Panc1 (cell line): ENCODE data around the gene MANF. TPM values are rescaled to one million over a fixed set of nuclear protein-coding genes. Genes with fewer than 3 reads are reported as not detected.

Experiments
- ATAC-seq: fragments of 200-7000 bp; cut with Tn5 transposase; 2 replicates; pipeline ENCODE4 v1.9.1; 2020; ENCODE audit warnings: mild to moderate bottlenecking, moderate library complexity
- BruUV-seq: library from RNA; stranded (reverse); fragments of 400-500 nt; replicated peaks from 2 replicates; lab custom pipeline; 2021; lab: Mats Ljungman, UMichigan
- CTCF ChIA-PET: fragments of 300-600 bp; sonication (Branson Sonifier 250); formaldehyde crosslinking; loops from one replicate; lab custom pipeline; 2022; ENCODE audit warnings: antibody characterized with exemption; lab: Charles Lee
- POLR2A ChIA-PET: fragments of 300-600 bp; sonication (Branson Sonifier 250); formaldehyde crosslinking; loops from one replicate; lab custom pipeline; 2022; ENCODE audit warnings: antibody characterized with exemption; lab: Charles Lee
- DNase-seq: peaks from one replicate; pipeline ENCODE4 v3.0.0-alpha.2; 2010; ENCODE audit warnings: low read depth, low spot score
- H3K27ac ChIP-seq: 2 replicates; pipeline ENCODE4 v1.5.1; 2011; ENCODE audit warnings: mild to moderate bottlenecking, low read length, inconsistent platforms
- H3K27me3 ChIP-seq: fragments of 200-500 bp; sonication (Bioruptor generic); 2 replicates; pipeline ENCODE4 v1.6.0; 2014; ENCODE audit warnings: low read length, inconsistent platforms; ENCODE audit not compliant: control insufficient read depth, insufficient read depth
- H3K36me3 ChIP-seq: fragments of 200-500 bp; sonication (Bioruptor generic); 2 replicates; pipeline ENCODE4 v1.5.1; 2014; ENCODE audit warnings: inconsistent platforms, mild to moderate bottlenecking, low read length, moderate library complexity; ENCODE audit not compliant: control insufficient read depth, insufficient read depth
- H3K4me1 ChIP-seq: 2 replicates; pipeline ENCODE4 v1.5.1; 2011; ENCODE audit warnings: inconsistent platforms, mild to moderate bottlenecking, low read length, moderate library complexity; ENCODE audit not compliant: control insufficient read depth, insufficient read depth
- H3K4me3 ChIP-seq, 2 experiments: 2 replicates each; pipeline ENCODE4 v1.5.1; 2011 to 2012; ENCODE audit warnings: low read depth in 2 of 2, low read length in 2 of 2, mild to moderate bottlenecking in 2 of 2, inconsistent platforms in 1 of 2, moderate library complexity in 1 of 2
- H3K9me3 ChIP-seq: fragments of 200-500 bp; sonication (Bioruptor generic); 2 replicates; pipeline ENCODE4 v1.5.1; 2014; ENCODE audit warnings: low read depth, mild to moderate bottlenecking, inconsistent platforms, low read length, moderate library complexity; ENCODE audit not compliant: control insufficient read depth, insufficient read depth
- POLR2AphosphoS5 ChIP-seq: IDR thresholded peaks from 2 replicates; pipeline ENCODE4 v1.6.1; 2012; ENCODE audit warnings: mild to moderate bottlenecking, low read depth, low read length, moderate library complexity
- SIN3A ChIP-seq: IDR thresholded peaks from 2 replicates; pipeline ENCODE4 v1.6.1; 2012; ENCODE audit warnings: low read depth, mild to moderate bottlenecking, low read length, moderate library complexity, borderline replicate concordance; ENCODE audit not compliant: insufficient read depth
- TCF7L2 ChIP-seq: IDR thresholded peaks from 2 replicates; pipeline ENCODE4 v1.6.1; 2011; ENCODE audit warnings: mild to moderate bottlenecking, low read depth, low read length, inconsistent platforms
- in situ Hi-C: cut with HindIII; loops from 2 replicates; pipeline ENCODE4 v1.10.0; 2016; ENCODE audit warnings: low sequenced_read_pairs, low pct_unique_long_range_greater_than_20kb
- intact Hi-C: fragments of 100-400 bp; cut with micrococcal nuclease; formaldehyde crosslinking; loops from one replicate; pipeline ENCODE4 v1.10.0; 2022; ENCODE audit not compliant: unreplicated experiment
- total RNA-seq: library from RNA; stranded (reverse); gene quantifications from one replicate; pipeline ENCODE4 v1.2.1, GENCODE V29; 2021; ENCODE audit not compliant: unreplicated experiment
- TF ChIP-seq, protein P1 (sequence below): fragments of 450-650 bp; IDR thresholded peaks from 2 replicates; pipeline ENCODE4 v1.5.1; 2017; ENCODE audit warnings: mild to moderate bottlenecking
- TF ChIP-seq, protein P2 (sequence below), 2 experiments: IDR thresholded peaks; 2 replicates each; pipeline ENCODE4 v1.6.1; 2011 to 2012; ENCODE audit warnings: low read depth in 2 of 2, control low read depth in 1 of 2, low read length in 1 of 2, mild to moderate bottlenecking in 1 of 2, moderate library complexity in 1 of 2; ENCODE audit not compliant: insufficient read depth in 1 of 2

The MANF gene
- total RNA-seq, 1 experiment from 2014 or later = 69.9 TPM

DNA sequence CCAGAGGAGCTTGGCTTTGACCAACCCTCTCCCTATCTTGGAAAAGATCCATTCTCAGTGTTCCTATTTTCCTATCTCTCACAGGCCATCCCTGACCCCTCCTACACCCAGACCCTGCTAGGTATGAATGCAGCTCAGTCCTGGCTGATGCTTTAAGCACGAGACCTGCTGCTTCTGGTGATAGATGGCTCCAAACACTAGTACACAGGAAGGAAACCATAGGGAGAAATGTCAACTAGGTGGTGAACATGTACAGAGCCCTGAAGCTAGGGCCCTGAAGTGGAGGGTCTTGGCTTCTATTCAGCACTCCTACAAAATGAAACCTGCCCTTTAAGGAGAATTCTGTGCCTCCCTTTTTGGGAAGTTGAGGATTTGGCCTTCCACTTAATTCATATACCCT lies 47.4 kb upstream of the MANF start:
- ChIA-PET CTCF (no interaction called here), POLR2A (no interaction called here)
- intact Hi-C loops = no loop called here
- TF ChIP-seq, protein P1, sequence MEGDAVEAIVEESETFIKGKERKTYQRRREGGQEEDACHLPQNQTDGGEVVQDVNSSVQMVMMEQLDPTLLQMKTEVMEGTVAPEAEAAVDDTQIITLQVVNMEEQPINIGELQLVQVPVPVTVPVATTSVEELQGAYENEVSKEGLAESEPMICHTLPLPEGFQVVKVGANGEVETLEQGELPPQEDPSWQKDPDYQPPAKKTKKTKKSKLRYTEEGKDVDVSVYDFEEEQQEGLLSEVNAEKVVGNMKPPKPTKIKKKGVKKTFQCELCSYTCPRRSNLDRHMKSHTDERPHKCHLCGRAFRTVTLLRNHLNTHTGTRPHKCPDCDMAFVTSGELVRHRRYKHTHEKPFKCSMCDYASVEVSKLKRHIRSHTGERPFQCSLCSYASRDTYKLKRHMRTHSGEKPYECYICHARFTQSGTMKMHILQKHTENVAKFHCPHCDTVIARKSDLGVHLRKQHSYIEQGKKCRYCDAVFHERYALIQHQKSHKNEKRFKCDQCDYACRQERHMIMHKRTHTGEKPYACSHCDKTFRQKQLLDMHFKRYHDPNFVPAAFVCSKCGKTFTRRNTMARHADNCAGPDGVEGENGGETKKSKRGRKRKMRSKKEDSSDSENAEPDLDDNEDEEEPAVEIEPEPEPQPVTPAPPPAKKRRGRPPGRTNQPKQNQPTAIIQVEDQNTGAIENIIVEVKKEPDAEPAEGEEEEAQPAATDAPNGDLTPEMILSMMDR = no peak
- no peak for TF ChIP-seq POLR2AphosphoS5
- TF ChIP-seq TCF7L2 = no peak
- TF ChIP-seq, protein P2, sequence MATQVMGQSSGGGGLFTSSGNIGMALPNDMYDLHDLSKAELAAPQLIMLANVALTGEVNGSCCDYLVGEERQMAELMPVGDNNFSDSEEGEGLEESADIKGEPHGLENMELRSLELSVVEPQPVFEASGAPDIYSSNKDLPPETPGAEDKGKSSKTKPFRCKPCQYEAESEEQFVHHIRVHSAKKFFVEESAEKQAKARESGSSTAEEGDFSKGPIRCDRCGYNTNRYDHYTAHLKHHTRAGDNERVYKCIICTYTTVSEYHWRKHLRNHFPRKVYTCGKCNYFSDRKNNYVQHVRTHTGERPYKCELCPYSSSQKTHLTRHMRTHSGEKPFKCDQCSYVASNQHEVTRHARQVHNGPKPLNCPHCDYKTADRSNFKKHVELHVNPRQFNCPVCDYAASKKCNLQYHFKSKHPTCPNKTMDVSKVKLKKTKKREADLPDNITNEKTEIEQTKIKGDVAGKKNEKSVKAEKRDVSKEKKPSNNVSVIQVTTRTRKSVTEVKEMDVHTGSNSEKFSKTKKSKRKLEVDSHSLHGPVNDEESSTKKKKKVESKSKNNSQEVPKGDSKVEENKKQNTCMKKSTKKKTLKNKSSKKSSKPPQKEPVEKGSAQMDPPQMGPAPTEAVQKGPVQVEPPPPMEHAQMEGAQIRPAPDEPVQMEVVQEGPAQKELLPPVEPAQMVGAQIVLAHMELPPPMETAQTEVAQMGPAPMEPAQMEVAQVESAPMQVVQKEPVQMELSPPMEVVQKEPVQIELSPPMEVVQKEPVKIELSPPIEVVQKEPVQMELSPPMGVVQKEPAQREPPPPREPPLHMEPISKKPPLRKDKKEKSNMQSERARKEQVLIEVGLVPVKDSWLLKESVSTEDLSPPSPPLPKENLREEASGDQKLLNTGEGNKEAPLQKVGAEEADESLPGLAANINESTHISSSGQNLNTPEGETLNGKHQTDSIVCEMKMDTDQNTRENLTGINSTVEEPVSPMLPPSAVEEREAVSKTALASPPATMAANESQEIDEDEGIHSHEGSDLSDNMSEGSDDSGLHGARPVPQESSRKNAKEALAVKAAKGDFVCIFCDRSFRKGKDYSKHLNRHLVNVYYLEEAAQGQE (IDR thresholded peaks at IDR 0.05; ENCODE audit: insufficient read depth in 1 of 2, low read depth in 2 of 2, low read length in 1 of 2) = no peak
- TF ChIP-seq SIN3A = no peak
- H3K27me3 ChIP-seq = no peaks in the 10 kb centered on the region
- in situ Hi-C loops = no loop called here
- no peak overlapping the region for H3K27ac ChIP-seq
- DNase-seq = no peak
- H3K4me3 ChIP-seq = no peak overlapping the region
- BruUV-seq = no TSS peak
- no peaks in the 10 kb centered on the region for H3K9me3 ChIP-seq
- no peaks in the 10 kb centered on the region for H3K36me3 ChIP-seq
- no peak for ATAC-seq
- H3K4me1 ChIP-seq = 0 out of 2 replicates have a peak, but pooled peaks cover 4% of the 10 kb centered on the region

DNA sequence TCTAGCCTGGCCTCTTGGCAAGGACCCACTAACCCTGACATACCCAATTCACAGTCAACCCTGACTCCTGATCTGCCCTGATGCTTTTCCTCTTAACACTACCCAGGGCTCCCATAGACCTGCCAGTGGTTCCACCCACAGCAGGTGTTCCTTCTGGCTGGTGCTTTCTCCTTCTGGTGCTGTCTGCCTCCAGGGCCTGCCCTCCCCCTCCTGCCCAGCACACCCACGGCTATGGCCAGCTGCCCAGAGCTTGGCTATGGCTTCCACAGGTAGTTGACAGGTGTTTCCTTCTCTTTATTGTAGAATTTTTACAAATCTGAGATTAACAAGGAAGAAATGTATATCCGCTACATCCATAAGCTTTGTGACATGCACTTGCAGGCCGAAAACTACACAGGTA lies 46.5 kb upstream of the MANF start:
- Histone ChIP-seq H3K9me3 (no peaks in the 10 kb centered on the region), H3K4me3 (no peak overlapping the region), H3K4me1 (0 out of 2 replicates have a peak, but pooled peaks cover 4% of the 10 kb centered on the region), H3K36me3 (no peaks in the 10 kb centered on the region), H3K27me3 (no peaks in the 10 kb centered on the region), H3K27ac (no peak overlapping the region)
- in situ Hi-C loops (no loop called here), intact Hi-C loops (no loop called here)
- no TSS peak for BruUV-seq
- no peak for DNase-seq
- TF ChIP-seq POLR2AphosphoS5 (no peak), TCF7L2 (no peak), SIN3A (no peak)
- TF ChIP-seq, protein P2 (IDR thresholded peaks at IDR 0.05; ENCODE audit: insufficient read depth in 1 of 2, low read depth in 2 of 2, low read length in 1 of 2) = no peak
- TF ChIP-seq, protein P1 = no peak
- ATAC-seq = no peak
- ChIA-PET CTCF (no interaction called here), POLR2A (no interaction called here)
